B cell (primary cell): Measurements from ENCODE around the gene AIFM2. TPM values are rescaled to one million over a fixed set of nuclear protein-coding genes. Genes with fewer than 3 reads are reported as not detected.

ENCODE experiments used
- ATAC-seq: fragments of 200-7000 bp; cut with Tn5 transposase; one replicate; pipeline ENCODE4 v1.10.0; 2021; ENCODE audit warnings: low read depth, mild to moderate bottlenecking, moderate number of reproducible peaks, moderate library complexity
- CTCF ChIA-PET: fragments of 350-600 bp; sonication (Branson Sonifier 250); formaldehyde crosslinking; loops from one replicate; lab custom pipeline; 2021; ENCODE audit warnings: antibody characterized with exemption, inconsistent platforms; lab: Charles Lee
- POLR2A ChIA-PET: fragments of 350-600 bp; sonication (Branson Sonifier 250); formaldehyde crosslinking; loops from one replicate; lab custom pipeline; 2021; ENCODE audit warnings: antibody characterized with exemption; lab: Charles Lee
- DNase-seq: peaks from one replicate; pipeline ENCODE4 v3.0.0; 2013
- H2AFZ ChIP-seq: 2 replicates; pipeline ENCODE4 v1.6.1; 2012; ENCODE audit warnings: mild to moderate bottlenecking, low read depth, low read length; ENCODE audit not compliant: insufficient read depth, poor library complexity, severe bottlenecking
- H3K27ac ChIP-seq, 2 donors: 1 replicate in 1 of 2; 2 replicates in 1 of 2; pipeline ENCODE4 v1.5.1; 2012 to 2013; ENCODE audit warnings: low read length in 2 of 2, mild to moderate bottlenecking in 2 of 2, moderate library complexity in 1 of 2
- H3K27me3 ChIP-seq, 4 experiments: fragments of 200-600 bp in 1 of 4; sonication (generic) in 1 of 4; replicated peaks in 1 of 4; 1 replicate in 2 of 4; 2 replicates in 2 of 4; pipeline versions ENCODE4 v1.6.1 to v1.7.0; 2013 to 2016; ENCODE audit warnings: low read length in 3 of 4, mild to moderate bottlenecking in 2 of 4, mixed read lengths in 1 of 4, moderate library complexity in 1 of 4; ENCODE audit not compliant: insufficient read depth in 4 of 4, control insufficient read depth in 3 of 4; ENCODE audit errors: control extremely low read depth in 1 of 4
- H3K36me3 ChIP-seq, 2 experiments: replicated peaks in 1 of 2; 1 replicate in 1 of 2; 2 replicates in 1 of 2; pipeline versions ENCODE4 v1.6.1 to v1.7.1; 2013; ENCODE audit warnings: low read length in 1 of 2; ENCODE audit not compliant: insufficient read depth in 2 of 2, control insufficient read depth in 1 of 2; ENCODE audit errors: control extremely low read depth in 1 of 2, extremely low read depth in 1 of 2
- H3K4me1 ChIP-seq, 2 donors: fragments of 200-600 bp in 1 of 2; sonication (generic) in 1 of 2; 1 replicate in 1 of 2; 2 replicates in 1 of 2; pipeline versions ENCODE4 v1.5.1 to v1.6.1; 2013 to 2017; ENCODE audit warnings: low read length in 2 of 2; ENCODE audit not compliant: control insufficient read depth in 2 of 2, insufficient read depth in 2 of 2
- H3K4me2 ChIP-seq: replicated peaks from 2 replicates; pipeline ENCODE3; 2012; ENCODE audit warnings: mild to moderate bottlenecking, low read depth, low read length; ENCODE audit not compliant: poor library complexity, severe bottlenecking
- H3K4me3 ChIP-seq, 5 experiments: fragments of 200-600 bp in 1 of 5; sonication (generic) in 1 of 5; 1 replicate in 3 of 5; 2 replicates in 2 of 5; pipeline versions ENCODE4 v1.5.1 to v1.7.0; 2011 to 2016; ENCODE audit warnings: low read length in 4 of 5, mild to moderate bottlenecking in 4 of 5, low read depth in 2 of 5, control low read depth in 1 of 5, moderate library complexity in 1 of 5; ENCODE audit not compliant: insufficient read depth in 1 of 5; ENCODE audit errors: control extremely low read depth in 1 of 5, extremely low read depth in 1 of 5
- H3K79me2 ChIP-seq: fragments of 200-600 bp; sonication (generic); one replicate; pipeline ENCODE4 v1.6.0; 2016; ENCODE audit warnings: low read length; ENCODE audit not compliant: control insufficient read depth, insufficient read depth
- H3K9ac ChIP-seq: fragments of 200-600 bp; sonication (generic); 2 replicates; pipeline ENCODE4 v1.6.1; 2017; ENCODE audit warnings: mild to moderate bottlenecking, low read length, moderate library complexity
- H3K9me3 ChIP-seq, 3 donors: one replicate each; pipeline versions ENCODE4 v1.6.1 to v1.7.1; 2013; ENCODE audit warnings: low read length in 2 of 3; ENCODE audit not compliant: control insufficient read depth in 2 of 3, insufficient read depth in 1 of 3; ENCODE audit errors: control extremely low read depth in 1 of 3
- H4K20me1 ChIP-seq: 2 replicates; pipeline ENCODE4 v1.6.0; 2012; ENCODE audit warnings: mild to moderate bottlenecking, low read length; ENCODE audit not compliant: insufficient read depth, control insufficient read depth, poor library complexity, severe bottlenecking
- H3K27ac Mint-ChIP-seq: one replicate; pipeline ENCODE4 v1.8.0; 2021; ENCODE audit warnings: mixed read lengths
- H3K27me3 Mint-ChIP-seq: one replicate; pipeline ENCODE4 v1.8.0; 2021; ENCODE audit warnings: mixed read lengths
- H3K4me1 Mint-ChIP-seq: one replicate; pipeline ENCODE4 v1.8.0; 2021; ENCODE audit warnings: mixed read lengths
- H3K4me3 Mint-ChIP-seq: one replicate; pipeline ENCODE4 v1.8.0; 2021; ENCODE audit warnings: mixed read lengths
- H3K9me3 Mint-ChIP-seq: one replicate; pipeline ENCODE4 v1.8.0; 2022; ENCODE audit warnings: mixed read lengths; ENCODE audit not compliant: insufficient read depth
- EZH2 ChIP-seq: IDR thresholded peaks from 2 replicates; pipeline ENCODE4 v1.6.1; 2012; ENCODE audit warnings: borderline replicate concordance, low read depth, mild to moderate bottlenecking, moderate library complexity, low read length; ENCODE audit not compliant: insufficient read depth, poor library complexity, severe bottlenecking
- WGBS: methylation state at CpG from one replicate; pipeline ENCODE4 v1.1.5; 2013; ENCODE audit warnings: missing lambda C conversion rate; ENCODE audit not compliant: insufficient coverage; 5-methylcytosine and 5-hydroxymethylcytosine counted together
- intact Hi-C: fragments of 100-400 bp; cut with micrococcal nuclease; formaldehyde crosslinking; loops from one replicate; pipeline ENCODE4 v1.10.0; 2022
- polyA plus RNA-seq: library from polyadenylated mRNA; depleted of rRNA; stranded (reverse); fragments of >200 nt; gene quantifications from 2 replicates; pipeline ENCODE4 v1.2.3, GENCODE V29; 2012
- total RNA-seq, 2 donors: library from RNA; stranded (reverse); fragments of 120-200 nt in 1 of 2; gene quantifications; 1 replicate in 1 of 2; 2 replicates in 1 of 2; pipeline versions ENCODE4 v1.2.3 to v1.2.4, GENCODE V29; 2013 to 2022
- TF ChIP-seq, protein P1 (sequence below): fragments of 200-600 bp; IDR thresholded peaks from one replicate; pipeline ENCODE4 v1.8.0; 2022; ENCODE audit warnings: antibody characterized with exemption, mild to moderate bottlenecking

The AIFM2 gene
- total and polyA plus RNA-seq, 2 donors (not counting 1 experiment from before 2014, with no cell fraction given), result 5.6 to 8.1 TPM

DNA sequence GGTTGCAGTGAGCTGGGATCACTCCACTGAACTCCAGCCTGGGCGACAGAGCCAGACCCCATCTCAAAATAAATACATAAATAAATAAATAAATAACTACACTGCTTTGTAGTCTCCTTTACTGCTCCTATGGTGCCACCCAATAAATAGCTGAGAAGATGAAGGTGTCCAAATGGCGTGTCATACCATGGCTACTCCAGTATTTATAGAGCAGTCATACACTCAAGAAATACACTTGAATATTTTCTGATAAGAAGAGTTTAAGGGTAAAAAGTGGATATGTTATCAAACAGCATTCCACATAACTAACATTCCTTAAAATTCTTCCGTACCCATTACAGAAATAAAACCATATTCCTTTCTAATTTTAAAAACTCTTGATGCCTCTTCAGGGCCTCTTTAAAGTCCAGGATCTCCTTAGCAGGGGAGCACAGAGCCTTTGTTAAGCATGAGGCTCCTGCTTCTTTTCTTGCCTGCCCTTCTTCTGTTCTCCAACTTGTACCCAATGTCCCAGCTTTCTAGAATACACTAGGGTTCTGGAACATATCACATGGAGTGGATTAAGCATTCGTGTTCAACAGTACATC is 45.6 kb upstream of the AIFM2 start:
- WGBS, result 86% methylated on average over 1 of the region's 4 CpGs
- Histone ChIP-seq H3K9me3 (peaks cover 0 to 2% (median 0%) of the 10 kb centered on the region in 3 donors), H3K79me2 (no peaks in the 10 kb centered on the region), H3K27ac (no peak overlapping the region), H4K20me1 (no peaks in the 10 kb centered on the region), H2AFZ (no peak overlapping the region), H3K36me3 (no peaks in the 10 kb centered on the region), H3K4me1 (peaks cover 6 to 9% of the 10 kb centered on the region in 2 donors), H3K9ac (no peak overlapping the region), H3K4me2 (no peak overlapping the region), H3K27me3 (peaks cover 0 to 12% (median 4%) of the 10 kb centered on the region in 4 experiments), H3K4me3 (no peak overlapping the region)
- intact Hi-C loops, result no loop called here
- TF ChIP-seq EZH2, result no peak
- TF ChIP-seq, protein P1, sequence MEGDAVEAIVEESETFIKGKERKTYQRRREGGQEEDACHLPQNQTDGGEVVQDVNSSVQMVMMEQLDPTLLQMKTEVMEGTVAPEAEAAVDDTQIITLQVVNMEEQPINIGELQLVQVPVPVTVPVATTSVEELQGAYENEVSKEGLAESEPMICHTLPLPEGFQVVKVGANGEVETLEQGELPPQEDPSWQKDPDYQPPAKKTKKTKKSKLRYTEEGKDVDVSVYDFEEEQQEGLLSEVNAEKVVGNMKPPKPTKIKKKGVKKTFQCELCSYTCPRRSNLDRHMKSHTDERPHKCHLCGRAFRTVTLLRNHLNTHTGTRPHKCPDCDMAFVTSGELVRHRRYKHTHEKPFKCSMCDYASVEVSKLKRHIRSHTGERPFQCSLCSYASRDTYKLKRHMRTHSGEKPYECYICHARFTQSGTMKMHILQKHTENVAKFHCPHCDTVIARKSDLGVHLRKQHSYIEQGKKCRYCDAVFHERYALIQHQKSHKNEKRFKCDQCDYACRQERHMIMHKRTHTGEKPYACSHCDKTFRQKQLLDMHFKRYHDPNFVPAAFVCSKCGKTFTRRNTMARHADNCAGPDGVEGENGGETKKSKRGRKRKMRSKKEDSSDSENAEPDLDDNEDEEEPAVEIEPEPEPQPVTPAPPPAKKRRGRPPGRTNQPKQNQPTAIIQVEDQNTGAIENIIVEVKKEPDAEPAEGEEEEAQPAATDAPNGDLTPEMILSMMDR, result no peak
- no peaks in the 10 kb centered on the region for H3K9me3 Mint-ChIP-seq
- peaks cover 15% of the 10 kb centered on the region for H3K27me3 Mint-ChIP-seq
- DNase-seq, result no peak
- CTCF ChIA-PET, result interaction anchor here (0.6 to 1.2 kb wide), 3 partner anchors 32 to 54 kb away, joined by 3 to 4 read pairs (median 3); no protein-coding TSS in a partner anchor
- no peak for ATAC-seq
- POLR2A ChIA-PET, result no interaction called here
- H3K4me1 Mint-ChIP-seq, result peaks cover 9% of the 10 kb centered on the region
- H3K4me3 Mint-ChIP-seq, result no peak overlapping the region
- H3K27ac Mint-ChIP-seq, result no peak overlapping the region

DNA sequence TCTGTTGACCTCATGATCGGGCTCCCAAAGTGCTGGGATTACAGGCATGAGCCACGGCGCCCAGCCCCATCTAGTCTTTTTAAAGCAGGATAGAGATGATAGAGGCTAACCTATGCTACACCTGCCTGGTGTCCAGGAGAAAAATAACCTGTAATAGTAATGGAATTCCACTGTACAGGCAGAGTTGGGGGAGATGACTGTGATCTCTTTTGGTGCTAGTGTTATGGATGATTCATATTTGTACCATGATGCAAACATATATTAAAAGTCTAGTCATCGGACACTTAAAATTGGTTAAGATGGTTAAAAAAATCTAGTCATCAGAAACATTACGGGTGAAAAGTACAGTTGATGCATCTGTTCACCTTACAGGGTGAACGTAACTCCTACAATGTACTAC is 43.8 kb upstream of the AIFM2 start:
- TF ChIP-seq, protein P1, result no peak
- no peak for TF ChIP-seq EZH2
- Histone ChIP-seq H3K9me3 (peaks cover 0 to 2% (median 0%) of the 10 kb centered on the region in 3 donors), H3K27me3 (peaks cover 0 to 12% (median 4%) of the 10 kb centered on the region in 4 experiments), H3K9ac (no peak overlapping the region), H2AFZ (no peak overlapping the region), H4K20me1 (no peaks in the 10 kb centered on the region), H3K36me3 (no peaks in the 10 kb centered on the region), H3K4me2 (no peak overlapping the region), H3K79me2 (no peaks in the 10 kb centered on the region), H3K4me1 (peaks cover 6 to 9% of the 10 kb centered on the region in 2 donors), H3K4me3 (no peak overlapping the region), H3K27ac (no peak overlapping the region)
- no peaks in the 10 kb centered on the region for H3K9me3 Mint-ChIP-seq
- intact Hi-C loops, result no loop called here
- DNase-seq, result no peak
- H3K27ac Mint-ChIP-seq, result no peak overlapping the region
- no peak for ATAC-seq
- ChIA-PET POLR2A (interaction anchor here (0.6 kb wide), 1 partner anchor 188 kb away, joined by 3 read pairs; no protein-coding TSS in a partner anchor), CTCF (interaction anchor here (1.0 kb wide), 1 partner anchor 30 kb away, joined by 3 read pairs; the partner anchor contains the start of gene TYSND1)
- no peak overlapping the region for H3K4me3 Mint-ChIP-seq
- peaks cover 11% of the 10 kb centered on the region for H3K27me3 Mint-ChIP-seq
- 50% methylated on average over 2 of the region's 6 CpGs for WGBS
- peaks cover 9% of the 10 kb centered on the region for H3K4me1 Mint-ChIP-seq
